ENCODE measurements around the gene AKT1. TPM values are rescaled to one million over a fixed set of nuclear protein-coding genes. Genes with fewer than 3 reads are reported as not detected.

The AKT1 gene
- total and polyA plus RNA-seq, 12 donors: 66.4 to 300 (median 195) TPM

GRCh38 chr14:104776481-104776880 is 19.1 kb downstream of the AKT1 start:
- DNase-seq: no peak
- H3K4me3 ChIP-seq: no peak overlapping the region
- intact Hi-C loops (cut with DNase I): no loop called here
- 96 to 100% (median 97%) methylated on average over 5 to 15 of the region's 15 CpGs for WGBS, 4 donors
- no peaks in the 10 kb centered on the region for H3K9me3 ChIP-seq (replicated peaks in 1 of 3)
- H3K27me3 ChIP-seq: no peaks in the 10 kb centered on the region
- TF ChIP-seq POLR2A (IDR thresholded peaks at IDR 0.05): no peak
- no peak for TF ChIP-seq CTCF (IDR thresholded peaks at IDR 0.05)
- H3K27ac ChIP-seq: no peak overlapping the region
- no peaks in the 10 kb centered on the region for H3K4me1 ChIP-seq (replicated peaks in 1 of 2)
- H3K36me3 ChIP-seq (replicated peaks in 1 of 2): peaks cover 0 to 61% of the 10 kb centered on the region in 2 donors

GRCh38 chr14:104775073-104775489 is 20.5 kb downstream of the AKT1 start:
- WGBS, 4 donors: 91 to 94% (median 93%) methylated on average over 6 to 13 of the region's 13 CpGs
- no peak for DNase-seq
- peaks cover 0 to 60% of the 10 kb centered on the region in 2 donors for H3K36me3 ChIP-seq (replicated peaks in 1 of 2)
- H3K9me3 ChIP-seq (replicated peaks in 1 of 3): no peaks in the 10 kb centered on the region
- H3K4me3 ChIP-seq: no peak overlapping the region
- H3K27me3 ChIP-seq: no peaks in the 10 kb centered on the region
- H3K4me1 ChIP-seq (replicated peaks in 1 of 2): no peaks in the 10 kb centered on the region
- no peak overlapping the region for H3K27ac ChIP-seq
- TF ChIP-seq CTCF (IDR thresholded peaks at IDR 0.05) (no peak), POLR2A (IDR thresholded peaks at IDR 0.05) (no peak)
- intact Hi-C loops (cut with DNase I): no loop called here

DNA sequence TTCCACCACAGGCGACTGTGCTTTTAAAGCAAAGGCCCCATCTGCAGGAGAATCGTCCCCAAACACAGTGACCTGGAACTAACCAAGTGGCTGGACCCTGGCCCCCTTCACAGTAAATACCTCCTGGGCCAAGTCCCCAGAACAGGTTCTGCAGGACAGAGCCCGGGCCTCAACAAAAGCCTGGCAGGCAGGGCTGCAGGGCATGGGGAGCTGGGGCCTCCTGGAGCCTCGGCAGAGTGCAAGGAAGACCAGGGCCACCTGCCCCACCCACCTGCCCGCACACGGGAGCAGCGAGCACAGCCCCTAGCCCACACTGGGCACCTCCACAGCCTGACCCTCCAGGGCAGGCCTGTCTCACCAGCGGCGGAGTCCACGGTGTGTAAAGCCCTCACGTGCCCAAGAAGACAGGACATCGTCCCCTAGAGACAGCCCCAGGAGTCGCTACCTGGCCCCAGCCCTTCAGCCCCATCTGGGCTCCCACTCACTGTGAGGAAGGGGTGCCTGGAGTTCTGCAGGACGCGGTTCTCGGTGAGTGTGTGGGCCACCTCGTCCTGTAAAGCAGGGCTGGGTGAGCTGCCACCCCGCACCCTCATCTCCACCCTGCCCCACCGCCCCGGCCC is 21.0 kb downstream of the AKT1 start:
- no peak overlapping the region for H3K27ac ChIP-seq
- peaks cover 0 to 55% of the 10 kb centered on the region in 2 donors for H3K36me3 ChIP-seq (replicated peaks in 1 of 2)
- H3K9me3 ChIP-seq (replicated peaks in 1 of 3): no peaks in the 10 kb centered on the region
- WGBS, 4 donors: 86 to 96% (median 93%) methylated on average over 7 to 20 of the region's 20 CpGs
- H3K4me1 ChIP-seq (replicated peaks in 1 of 2): no peaks in the 10 kb centered on the region
- H3K27me3 ChIP-seq: no peaks in the 10 kb centered on the region
- TF ChIP-seq POLR2A (IDR thresholded peaks at IDR 0.05): no peak
- TF ChIP-seq CTCF (IDR thresholded peaks at IDR 0.05): no peak
- DNase-seq: no peak
- H3K4me3 ChIP-seq: no peak overlapping the region
- intact Hi-C loops (cut with DNase I): loop anchor here (5.0 kb wide), 1 partner anchor 48 kb away; no protein-coding TSS in a partner anchor

DNA sequence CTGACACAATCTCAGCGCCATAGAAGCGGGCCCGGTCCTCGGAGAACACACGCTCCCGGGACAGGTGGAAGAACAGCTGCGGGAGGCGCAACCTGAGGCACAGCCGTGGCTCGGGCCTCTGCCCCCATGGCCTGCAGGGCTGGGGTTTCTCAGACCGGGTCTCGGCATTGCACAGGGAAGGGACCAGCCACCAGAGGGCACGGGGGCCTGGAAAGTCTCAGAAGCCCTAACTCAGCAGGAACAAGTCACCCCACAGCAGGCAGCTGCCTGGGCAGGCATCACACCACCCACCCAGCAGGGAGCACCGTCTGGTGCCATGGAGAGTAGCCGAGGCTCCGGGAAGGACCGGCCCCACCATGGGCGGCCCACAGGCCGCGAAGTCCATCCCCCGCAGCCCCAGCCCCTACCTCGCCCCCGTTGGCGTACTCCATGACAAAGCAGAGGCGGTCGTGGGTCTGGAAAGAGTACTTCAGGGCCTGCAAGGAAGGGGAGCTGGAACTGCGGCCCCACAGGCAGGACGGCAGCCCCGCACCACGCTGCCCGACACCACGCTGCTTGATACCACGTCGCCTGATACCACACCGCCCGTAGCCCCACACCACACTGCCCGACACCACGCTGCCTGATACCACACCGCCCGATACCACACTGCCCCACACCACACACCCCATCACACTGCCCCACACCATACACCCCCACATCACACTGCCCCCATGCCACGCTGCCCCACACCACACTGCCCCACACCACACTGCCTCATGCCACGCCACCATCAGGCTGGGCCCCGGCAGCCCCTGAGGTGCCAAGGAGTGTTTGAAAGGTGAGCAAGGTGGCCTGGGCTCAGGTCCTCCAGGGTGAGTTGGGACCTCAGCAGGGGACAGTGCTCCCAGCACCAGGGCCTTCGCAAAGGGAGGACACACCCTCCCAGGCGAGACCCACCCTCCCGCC is 21.8 kb downstream of the AKT1 start:
- H3K4me1 ChIP-seq (replicated peaks in 1 of 2): peaks cover 0 to 2% of the 10 kb centered on the region in 2 donors
- no peaks in the 10 kb centered on the region for H3K27me3 ChIP-seq
- H3K4me3 ChIP-seq: no peak overlapping the region
- intact Hi-C loops (cut with DNase I): loop anchor here (5.0 kb wide), 1 partner anchor 49 kb away; no protein-coding TSS in a partner anchor
- peaks cover 0 to 55% of the 10 kb centered on the region in 2 donors for H3K36me3 ChIP-seq (replicated peaks in 1 of 2)
- 89 to 97% (median 93%) methylated on average over 22 to 46 of the region's 46 CpGs for WGBS, 4 donors
- no peaks in the 10 kb centered on the region for H3K9me3 ChIP-seq (replicated peaks in 1 of 3)
- no peak overlapping the region for H3K27ac ChIP-seq
- DNase-seq: no peak
- TF ChIP-seq POLR2A (IDR thresholded peaks at IDR 0.05) (no peak), CTCF (IDR thresholded peaks at IDR 0.05) (no peak)
